ENCODE results near the gene GRAMD2B.
"Not testable (repeated sequence)": the region's sequence is repeated elsewhere in the genome, so short reads cannot be mapped to it uniquely, and the experiment has no call there.

The GRAMD2B gene

DNA sequence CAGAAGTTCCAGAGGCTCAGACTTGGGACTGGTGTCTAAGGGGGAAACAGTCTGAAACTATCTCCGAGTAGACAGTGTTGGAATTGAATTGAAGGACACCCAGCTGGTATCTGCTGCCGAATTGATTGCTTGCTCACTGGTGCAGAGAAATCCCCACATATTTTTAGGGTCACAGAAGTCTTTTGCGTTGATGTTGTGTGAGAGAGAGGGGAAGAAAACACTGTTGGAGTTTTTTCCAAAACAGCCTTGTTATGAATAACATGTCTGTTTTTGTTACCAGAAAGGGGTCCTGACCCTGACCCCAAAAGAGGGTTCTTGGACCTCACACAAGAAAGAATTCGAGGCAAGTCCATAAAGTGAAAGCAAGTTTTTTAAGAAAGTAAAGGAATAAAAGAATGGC, 90.5 kb downstream of the GRAMD2B start:
- DNase-seq (ENCODE audit: low read depth) = no peak

DNA sequence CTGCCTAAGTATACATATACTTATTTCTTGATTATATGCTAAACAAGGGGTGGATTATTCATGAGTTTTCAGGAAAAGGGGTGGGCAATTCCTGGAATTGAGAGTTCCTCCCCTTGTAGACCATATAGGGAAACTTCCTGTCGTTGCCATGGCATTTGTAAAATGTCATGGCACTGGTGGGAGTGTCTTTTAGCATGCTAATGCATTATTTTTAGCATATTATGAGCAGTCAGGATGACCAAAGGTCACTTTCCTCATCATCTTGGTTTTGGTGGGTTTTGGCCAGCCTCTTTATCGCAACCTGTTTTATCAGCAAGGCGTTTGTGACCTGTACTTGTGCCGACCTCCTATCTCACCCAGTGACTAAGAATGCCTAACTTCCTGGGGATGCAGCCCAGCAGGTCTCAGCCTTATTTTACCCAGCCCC, 90.9 kb downstream of the GRAMD2B start:
- DNase-seq (ENCODE audit: low read depth) = no peak

DNA sequence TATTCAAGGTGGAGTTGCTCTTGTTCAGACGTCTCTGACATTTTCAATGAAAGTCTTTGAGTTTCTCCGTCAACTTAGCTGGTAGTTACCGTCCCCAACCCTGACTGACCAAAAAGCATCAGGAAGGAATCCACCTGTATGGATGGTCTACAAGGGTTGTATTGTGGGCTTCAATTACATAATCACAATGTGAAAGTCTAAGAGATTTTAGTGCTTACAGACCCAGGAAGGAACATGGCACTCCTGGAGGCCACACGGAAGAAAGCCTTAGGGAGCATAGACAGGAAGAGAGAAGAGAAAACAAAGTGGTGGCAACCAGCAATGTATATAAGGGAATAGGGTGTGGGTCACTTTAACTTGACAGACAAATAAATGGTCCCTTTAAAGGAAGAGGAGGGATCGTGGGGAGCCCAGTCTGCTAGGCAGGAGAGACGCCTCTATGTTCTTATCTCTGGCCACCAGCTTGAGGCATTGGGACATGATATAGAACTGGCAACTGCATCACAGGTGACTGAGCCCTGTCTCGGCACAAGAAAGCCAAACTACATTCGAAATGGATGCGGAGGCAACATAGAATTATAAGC, 91.4 kb downstream of the GRAMD2B start:
- DNase-seq (ENCODE audit: low read depth) = no peak

DNA sequence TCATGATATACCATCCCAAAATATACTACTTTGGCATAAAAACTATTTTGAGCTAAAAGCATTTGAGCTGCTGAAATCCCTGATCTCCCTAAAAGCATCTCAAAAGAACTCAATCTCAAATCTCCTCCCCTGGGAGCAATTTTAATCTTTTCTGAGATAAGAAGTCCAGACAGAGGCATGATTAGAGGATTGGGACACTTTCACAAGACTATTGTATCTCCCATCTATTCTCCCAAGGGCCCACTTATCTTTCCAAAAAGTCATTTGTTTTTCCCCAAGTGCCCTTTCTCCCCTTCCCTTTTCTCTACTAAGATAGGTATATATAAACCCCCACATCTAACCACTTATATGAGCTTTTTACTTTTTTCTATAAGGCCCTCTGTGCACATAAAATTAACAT, 92.1 kb downstream of the GRAMD2B start:
- DNase-seq (ENCODE audit: low read depth) = no peak

DNA sequence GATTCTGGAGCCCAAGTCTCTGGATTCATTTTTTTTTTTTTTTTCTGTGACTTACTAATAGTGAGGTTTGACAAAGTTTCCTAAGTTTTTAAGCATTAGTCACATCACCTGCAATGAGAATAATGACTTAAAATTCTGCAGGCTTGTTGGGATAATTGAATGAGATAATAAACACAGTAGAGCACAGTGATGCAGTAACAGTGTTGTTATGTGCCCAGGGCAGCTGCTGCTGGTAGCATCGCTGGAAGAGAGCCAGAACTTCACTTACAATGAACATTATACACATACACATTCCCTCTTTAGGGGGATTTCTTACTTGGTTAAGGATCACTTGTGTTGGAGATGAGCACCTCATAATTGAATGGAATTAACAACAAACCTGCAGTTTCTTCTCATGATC, 92.9 kb downstream of the GRAMD2B start:
- no peak for DNase-seq (ENCODE audit: low read depth)

DNA sequence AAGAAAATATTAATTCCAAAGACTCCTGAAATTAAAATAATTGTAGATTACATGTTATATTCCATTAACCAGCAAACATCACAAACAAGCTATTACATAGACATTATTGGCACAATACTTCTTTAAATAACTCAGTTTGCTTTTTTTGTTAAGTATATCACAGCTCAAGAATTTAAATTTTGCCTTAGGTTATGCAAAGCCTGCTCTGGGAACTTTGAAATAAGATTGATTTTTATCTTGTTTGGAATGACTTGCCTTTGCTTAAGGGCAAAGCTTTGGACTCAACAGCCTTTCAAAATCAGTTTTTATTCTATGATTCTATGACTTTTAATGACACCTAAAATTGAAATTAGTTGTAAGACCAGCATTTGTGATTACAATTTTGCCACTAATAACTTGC, 93.6 kb downstream of the GRAMD2B start:
- no peak for DNase-seq (ENCODE audit: low read depth)

DNA sequence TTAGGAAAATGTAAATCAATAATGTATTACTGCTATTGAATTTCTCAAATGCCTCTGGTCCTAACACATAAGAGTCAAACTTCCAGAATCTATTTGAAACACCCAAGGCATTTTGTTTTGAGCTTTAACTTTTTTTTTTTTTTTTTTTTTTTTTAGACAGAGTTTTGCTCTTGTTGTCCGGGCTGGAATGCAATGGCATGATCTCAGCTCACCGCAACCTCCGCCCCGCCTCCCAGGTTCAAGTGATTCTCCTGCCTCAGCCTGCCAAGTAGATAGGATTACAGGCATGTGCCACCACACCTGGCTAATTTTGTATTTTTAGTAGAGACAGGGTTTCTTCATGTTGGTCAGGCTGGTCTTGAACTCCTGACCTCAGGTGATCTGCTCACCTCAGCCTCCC, 96.0 kb downstream of the GRAMD2B start:
- not testable (repeated sequence) for DNase-seq (ENCODE audit: low read depth)

DNA sequence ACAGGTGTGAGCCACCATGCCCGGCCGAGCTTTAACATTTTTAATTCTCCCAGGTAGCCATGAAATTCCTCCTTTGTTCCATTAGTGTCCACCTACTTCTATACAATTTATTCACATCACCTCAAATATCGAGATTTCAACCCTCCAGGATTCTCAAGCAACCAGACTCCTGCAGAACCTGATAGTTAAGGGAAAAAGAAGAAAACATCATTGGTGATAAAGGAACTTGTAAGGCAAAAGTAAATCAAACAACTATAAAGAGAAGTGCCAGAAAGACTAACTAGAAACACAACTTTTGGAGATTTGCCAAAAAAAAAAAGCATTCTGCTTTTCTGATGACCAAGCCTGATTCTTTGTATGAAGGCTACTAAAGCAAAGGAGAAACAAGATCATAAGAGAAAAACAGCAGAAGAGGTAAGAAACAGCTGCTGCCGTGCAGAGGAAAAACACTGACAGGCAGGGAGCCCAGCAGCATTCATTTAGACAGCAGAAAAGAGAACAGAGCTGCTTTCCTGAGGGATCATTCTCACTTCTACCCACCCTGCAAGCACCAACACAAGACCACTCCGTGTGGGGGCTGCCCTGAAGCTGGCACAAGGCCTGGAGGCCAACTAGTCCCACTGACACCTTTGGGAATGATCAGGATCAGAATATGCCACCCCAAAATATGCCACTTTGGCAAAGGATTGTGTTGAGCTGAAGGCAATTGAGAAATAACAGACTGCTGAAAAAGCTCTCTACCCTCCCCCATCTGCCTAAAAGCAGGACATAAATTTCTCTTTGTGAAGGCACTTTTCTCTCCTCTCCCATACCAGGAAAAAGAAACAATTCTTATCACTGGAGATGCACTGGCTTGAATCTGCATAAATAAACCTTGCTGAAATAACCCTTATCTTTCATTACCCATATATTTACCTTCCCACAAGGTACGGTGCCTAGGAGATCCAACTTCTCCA, 96.7 kb downstream of the GRAMD2B start:
- peak; percentile 8 for DNase-seq (ENCODE audit: low read depth)

DNA sequence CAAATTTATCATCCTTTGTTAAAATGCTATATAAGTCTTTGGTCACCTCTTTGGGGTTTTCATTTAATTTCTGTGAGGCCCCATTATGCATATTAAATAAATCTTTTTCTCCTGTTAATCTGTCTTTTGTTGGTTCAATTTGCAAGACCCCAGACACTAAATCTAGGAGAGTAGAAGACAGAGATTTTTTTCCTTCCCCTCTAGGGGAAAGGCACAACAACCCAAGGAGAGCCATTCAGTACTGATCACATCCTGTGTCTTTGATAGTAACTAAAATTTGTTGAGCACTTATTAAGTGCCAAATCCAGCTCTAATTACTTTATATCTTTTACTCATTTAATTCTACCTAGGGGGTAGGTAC, 97.4 kb downstream of the GRAMD2B start:
- DNase-seq (ENCODE audit: low read depth) = no peak

DNA sequence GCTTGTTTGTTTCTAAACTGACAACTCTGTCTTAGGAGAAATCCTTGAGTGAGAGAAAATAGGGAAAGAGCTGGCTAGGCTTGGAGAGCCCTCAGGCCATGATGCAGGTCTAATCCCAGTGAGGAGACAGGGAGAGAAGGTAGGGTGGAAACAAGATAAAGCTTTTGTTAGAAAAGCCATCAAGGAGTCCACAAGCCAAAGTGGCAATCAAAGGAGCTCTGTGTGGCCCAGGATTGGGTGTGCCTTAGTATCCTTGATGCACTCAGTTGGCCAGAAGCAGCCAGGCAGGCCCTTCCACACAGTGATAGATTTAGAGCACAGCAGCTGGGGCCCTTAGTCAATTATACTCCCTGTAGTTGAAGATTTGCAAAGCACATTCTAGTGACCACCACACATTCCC, 97.9 kb downstream of the GRAMD2B start:
- DNase-seq (ENCODE audit: low read depth) = no peak

DNA sequence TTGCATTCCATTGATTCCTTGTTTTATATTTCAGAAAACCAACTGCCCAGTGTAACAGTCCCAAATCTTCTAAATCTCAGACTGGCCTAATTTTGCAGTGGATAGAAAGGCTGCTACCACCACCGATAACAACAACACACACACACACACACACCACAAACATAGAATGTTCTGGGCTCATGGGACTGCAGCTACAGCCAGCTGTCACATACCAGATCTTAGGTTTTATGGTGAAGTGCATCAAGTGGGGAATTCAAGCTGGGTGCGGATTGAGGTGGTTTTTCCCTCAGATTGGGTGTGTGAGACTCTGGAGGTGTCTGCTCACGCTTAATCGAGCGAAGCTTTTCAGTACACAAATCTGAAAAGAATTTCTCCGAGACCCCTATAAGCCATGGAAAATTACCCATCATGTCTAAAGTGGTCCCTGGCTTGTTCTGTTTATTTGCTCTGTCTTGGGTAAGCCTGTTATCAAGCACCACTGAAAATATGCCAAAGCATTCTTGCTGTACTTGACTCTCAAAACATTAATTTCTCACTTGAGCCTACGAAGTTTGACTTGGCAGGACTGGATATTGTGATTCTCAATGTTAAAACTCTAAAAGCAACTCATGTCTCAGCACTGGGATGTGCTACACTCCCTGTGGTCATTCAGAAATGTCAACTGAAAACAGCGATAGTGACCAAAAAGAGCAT, 100.8 kb downstream of the GRAMD2B start:
- DNase-seq (ENCODE audit: low read depth) = no peak

DNA sequence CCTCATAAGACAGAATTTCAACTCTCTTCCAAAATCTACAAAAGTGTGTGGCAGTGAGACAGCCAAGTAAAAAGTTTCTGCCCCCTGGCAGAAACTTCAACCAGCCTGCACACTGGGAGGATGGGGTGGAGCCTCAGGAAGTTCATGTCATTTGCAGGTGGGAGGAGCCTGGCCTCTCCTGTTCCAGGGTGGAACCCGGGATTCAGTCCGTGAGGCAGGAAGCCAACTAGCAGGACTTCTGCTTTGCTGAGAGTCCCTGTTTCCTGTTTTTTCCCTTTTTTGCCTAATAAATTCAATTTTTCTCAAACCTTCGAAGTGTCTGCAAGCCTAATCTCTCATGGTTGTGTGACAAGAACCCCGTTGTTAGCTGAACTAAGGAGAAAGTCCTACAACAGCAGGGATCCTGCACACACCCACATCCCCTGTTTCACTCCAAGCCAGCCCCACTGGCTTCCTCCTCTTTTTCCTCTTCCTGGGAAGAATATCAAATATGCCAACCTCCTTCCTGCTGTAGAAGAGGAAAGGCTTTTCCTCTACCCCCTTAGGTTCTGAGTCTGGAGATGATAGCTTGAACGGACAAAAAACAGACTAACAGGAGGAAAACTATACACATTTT, 102.5 kb downstream of the GRAMD2B start:
- no peak for DNase-seq (ENCODE audit: low read depth)

DNA sequence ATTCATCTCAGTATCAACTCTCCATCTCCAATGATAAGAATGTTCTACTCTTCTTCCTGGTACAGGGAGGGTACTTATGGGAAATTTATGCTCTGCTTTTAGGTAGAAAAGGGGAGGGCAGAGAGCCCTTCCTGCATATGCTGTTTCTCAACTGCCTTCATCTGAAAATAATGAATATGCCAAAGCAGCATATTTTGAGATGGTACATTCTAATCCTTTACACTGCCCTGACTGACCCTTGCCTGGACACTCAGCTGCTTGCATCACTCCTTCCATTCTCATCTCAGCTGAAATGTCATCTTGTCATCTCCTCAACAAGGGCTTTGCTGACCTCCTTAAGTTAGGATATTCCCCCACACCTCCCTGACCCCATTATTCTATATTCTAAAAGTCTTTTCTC, 103.3 kb downstream of the GRAMD2B start:
- no peak for DNase-seq (ENCODE audit: low read depth)

DNA sequence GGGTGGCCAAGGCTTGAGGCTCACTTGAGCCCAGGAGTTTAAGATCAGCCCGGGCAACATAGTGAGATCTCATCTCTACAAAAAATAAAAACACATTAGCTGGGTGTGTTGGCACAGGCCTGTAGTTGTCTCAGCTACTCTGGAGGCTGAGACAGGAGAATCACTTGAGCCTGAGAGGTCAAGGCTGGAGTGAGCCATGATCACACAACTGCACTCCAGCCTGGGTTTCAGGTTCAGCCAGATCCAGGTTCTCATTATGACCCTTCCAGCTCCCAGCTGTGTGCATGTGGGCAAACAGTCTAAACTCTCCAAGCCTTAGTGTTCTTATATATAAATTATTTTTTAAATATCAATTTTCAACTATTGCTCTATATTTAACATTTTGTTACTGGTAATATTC, 103.9 kb downstream of the GRAMD2B start:
- no peak for DNase-seq (ENCODE audit: low read depth)

DNA sequence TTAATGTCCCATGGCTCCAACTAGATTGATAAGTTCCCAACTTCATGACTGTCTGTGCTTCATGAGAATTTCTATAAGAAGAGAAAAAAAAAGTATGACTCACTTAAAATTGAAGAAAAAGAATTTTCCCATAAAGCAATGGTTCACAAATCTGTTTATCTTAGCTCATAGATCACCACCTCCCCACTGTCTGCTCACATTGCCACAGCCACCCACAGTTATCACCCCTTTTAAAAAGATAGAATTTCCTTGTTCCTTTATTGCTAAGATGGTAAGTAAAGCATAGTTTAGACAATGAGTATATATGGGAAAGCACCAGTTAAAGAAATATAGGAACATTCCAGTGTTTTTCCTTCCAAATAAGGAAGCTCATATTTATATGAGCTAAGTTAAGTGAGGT, 104.7 kb downstream of the GRAMD2B start:
- no peak for DNase-seq (ENCODE audit: low read depth)

DNA sequence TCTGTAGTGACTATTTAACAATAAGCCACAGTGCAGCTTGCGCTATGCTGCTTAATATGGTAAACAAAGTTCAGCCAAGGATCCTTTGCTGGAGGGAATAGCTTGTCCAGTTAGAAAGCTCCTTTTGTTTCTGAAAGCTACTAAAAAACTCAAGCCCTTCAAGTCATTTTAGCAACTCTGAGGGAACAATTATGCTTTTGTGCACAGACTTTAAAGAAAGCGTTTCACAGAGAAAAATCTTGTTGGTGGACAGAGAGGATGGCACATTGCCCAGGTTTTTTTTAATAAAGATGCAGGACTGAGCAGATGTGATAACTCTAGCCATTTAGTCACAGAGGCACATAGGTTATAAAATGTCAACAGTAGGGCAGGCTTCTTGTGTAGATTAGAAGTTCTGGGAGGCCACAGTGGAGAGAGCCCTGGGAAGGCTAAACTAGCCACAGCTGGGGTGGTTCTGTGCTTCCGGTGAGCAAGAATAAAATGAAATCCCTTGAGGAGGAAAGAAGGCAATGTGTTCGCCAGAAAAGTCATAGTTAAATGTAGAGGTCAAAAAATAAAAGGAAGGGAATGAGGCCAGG, 108.4 kb downstream of the GRAMD2B start:
- no peak for DNase-seq (ENCODE audit: low read depth)

DNA sequence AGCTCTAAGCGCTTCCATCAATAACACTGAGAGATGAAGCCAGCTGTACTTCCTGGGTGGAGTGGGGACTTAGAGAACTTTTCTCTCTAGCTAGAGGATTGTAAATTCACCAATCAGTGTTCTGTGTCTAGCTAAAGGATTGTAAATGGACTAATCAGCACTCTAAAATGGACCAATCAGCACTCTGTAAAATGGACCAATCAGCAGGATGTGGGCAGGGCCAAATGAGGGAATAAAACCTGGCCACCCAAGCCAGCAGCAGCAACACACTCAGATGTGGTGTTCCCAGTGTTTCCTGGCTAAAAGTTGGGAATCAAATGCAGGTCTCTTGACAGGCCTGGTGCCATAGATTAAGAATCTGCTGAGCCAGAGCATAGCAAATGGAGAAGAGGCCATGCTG, 111.3 kb downstream of the GRAMD2B start:
- DNase-seq (ENCODE audit: low read depth) = no peak

DNA sequence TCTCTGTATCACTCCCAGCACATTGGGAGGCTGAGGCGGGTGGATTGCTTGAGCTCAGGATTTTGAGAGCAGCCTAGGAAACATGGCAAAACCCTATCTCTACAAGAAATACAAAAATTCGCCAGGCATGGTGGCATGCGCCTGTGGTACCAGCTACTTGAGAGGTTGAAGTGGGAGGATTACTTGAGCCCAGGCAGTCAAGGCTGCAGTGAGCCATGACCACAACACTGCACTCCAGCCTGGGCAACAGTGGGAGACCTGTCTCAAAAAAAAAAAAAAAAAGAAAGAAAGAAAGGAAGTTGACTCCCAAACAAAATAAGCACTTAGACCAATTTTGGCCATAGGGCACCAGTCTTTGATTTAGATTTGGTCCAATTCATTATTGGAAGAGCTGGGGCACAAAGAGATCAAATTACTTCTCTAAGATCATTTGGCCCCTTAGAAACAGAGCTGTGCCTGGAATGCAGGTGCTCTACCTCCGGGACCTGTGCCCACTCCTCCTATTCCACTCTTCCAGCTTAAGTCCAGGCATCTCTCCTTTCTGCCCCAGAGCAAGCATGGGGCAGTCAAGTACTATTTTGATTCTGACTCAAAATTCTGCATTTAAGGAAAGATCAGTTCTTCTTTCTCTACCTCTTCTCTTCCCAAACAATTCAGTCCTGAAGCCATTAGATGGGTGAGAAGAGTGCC, 112.8 kb downstream of the GRAMD2B start:
- no peak for DNase-seq (ENCODE audit: low read depth)

DNA sequence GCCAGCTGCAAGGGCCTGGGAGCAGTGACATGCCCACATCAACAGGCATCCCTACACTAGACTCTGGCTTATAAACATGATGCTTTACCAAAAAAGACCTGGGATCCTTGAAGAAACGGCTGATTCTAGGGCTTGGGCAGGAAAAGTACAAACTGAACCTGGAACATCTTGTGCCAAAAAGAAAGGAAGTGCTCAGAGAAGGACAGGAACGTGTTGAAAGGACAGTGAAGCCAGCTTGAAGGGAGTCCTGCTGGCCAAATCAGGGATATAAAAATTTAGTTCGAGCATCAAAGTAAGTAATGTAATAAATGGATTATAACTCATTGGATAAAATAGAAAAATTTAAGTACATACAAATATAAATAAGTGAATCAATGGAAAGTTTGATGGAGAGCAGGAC, 113.7 kb downstream of the GRAMD2B start:
- no peak for DNase-seq (ENCODE audit: low read depth)

DNA sequence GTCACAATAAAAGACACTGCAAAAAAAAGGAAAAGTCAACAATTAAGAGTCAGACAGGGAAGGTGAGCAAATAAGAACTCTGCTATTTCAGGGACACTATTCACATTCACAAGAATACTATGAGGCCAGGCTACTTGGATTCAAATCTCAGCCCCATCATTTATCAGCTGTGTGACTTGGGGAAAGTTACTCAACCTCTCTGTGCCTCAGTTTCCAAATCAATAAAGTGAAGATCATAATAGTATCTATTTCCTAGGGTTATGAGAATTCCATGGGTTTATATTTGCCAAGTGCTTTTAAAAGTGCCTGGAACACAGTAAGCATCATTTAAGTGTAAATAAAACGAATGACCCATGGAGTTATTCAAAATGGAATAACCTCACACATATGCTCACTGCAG, 115.4 kb downstream of the GRAMD2B start:
- DNase-seq (ENCODE audit: low read depth) = no peak

DNA sequence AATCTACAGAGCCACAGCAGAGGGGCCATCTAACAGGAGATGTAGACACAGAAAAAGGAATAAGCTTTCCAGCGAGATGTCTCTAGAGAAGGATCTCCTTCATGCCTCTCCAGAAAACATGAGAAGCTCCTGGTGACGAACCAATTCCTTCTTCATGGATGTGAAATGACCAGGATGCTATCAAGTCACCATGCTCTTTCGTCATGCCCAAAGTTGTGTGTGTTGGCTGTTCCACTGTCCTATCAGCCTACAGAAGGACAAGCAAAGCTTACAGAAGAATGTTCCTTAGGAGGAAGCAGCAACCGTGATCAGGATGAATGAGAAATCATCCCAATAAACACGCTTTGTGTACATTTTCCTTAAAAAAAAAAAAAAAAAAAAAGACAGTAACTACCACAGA, 117.4 kb downstream of the GRAMD2B start:
- DNase-seq (ENCODE audit: low read depth) = no peak

DNA sequence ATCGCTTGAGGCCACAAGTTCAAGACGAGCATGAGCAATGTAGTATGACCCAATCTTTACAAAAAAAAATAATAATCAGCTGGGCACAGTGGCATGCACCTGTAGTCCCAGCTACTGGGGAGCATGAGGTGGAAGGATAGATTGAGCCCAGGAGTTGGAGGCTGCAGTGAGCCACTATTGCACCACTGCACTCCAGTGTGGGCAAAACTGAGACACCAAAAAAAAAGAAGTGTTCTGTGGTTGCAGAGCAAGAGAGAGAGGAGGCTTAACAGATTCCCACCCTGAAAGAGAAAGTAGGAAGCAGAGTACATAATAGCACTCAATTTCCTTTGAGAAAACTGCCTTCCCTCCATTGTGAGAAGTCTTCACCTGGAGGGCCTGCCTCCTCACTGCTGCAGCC, 119.2 kb downstream of the GRAMD2B start:
- no peak for DNase-seq (ENCODE audit: low read depth)
